ENCODE data around the gene CAMKV.

The CAMKV gene

DNA sequence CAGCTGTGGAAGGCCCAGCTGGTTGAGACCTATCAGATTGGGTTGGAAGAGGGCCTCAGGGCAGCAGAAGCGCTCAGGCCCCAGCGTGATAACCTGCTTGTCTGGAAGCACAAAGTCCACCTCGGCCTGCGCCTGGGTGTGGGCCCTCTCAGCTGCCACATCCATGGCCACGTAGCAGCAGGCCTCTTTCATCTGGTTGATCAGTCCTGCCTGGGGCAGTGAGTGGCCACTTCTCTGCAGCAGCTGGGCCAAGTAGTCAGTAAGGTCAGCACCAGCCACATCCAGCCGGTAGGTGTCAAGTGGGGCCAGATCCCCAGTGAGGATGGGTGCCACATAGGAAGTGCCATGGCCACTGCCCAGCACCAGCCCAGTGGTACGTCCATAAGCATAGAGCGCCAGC is 3.9 kb upstream of the CAMKV start:
- TF ChIP-seq YY1 (IDR thresholded peaks at IDR 0.05; ENCODE audit: low read depth): no peak
- no peak for TF ChIP-seq EP300 (IDR thresholded peaks at IDR 0.05; ENCODE audit: borderline replicate concordance)

- no peak for TF ChIP-seq FOXM1 (IDR thresholded peaks at IDR 0.05; ENCODE audit: borderline replicate concordance, low read depth)
- no peak for TF ChIP-seq ZBTB7A (IDR thresholded peaks at IDR 0.05; ENCODE audit: low read depth)
- TF ChIP-seq TEAD4 (IDR thresholded peaks at IDR 0.05): no peak
- no peak for TF ChIP-seq CREB1 (IDR thresholded peaks at IDR 0.05; ENCODE audit: low read depth)
- TF ChIP-seq CEBPB (IDR thresholded peaks at IDR 0.05): no peak
Observed at GRCh38 chr3:49872801-49873281, 3.1 kb upstream of the CAMKV start.

- TF ChIP-seq CREB1 (IDR thresholded peaks at IDR 0.05; ENCODE audit: low read depth) (no peak), FOXM1 (IDR thresholded peaks at IDR 0.05; ENCODE audit: borderline replicate concordance, low read depth) (no peak), EP300 (IDR thresholded peaks at IDR 0.05; ENCODE audit: borderline replicate concordance) (no peak), MAX (IDR thresholded peaks at IDR 0.05) (peak; percentile 73), CEBPB (IDR thresholded peaks at IDR 0.05) (no peak), NFIC (IDR thresholded peaks at IDR 0.05) (no peak)
- TF ChIP-seq, protein P1, sequence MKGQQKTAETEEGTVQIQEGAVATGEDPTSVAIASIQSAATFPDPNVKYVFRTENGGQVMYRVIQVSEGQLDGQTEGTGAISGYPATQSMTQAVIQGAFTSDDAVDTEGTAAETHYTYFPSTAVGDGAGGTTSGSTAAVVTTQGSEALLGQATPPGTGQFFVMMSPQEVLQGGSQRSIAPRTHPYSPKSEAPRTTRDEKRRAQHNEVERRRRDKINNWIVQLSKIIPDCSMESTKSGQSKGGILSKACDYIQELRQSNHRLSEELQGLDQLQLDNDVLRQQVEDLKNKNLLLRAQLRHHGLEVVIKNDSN (IDR thresholded peaks at IDR 0.05): peak; percentile 34; the same call in 1 of the 2 replicates
Observed at GRCh38 chr3:49871531-49872153, 1.9 kb upstream of the CAMKV start.

DNA sequence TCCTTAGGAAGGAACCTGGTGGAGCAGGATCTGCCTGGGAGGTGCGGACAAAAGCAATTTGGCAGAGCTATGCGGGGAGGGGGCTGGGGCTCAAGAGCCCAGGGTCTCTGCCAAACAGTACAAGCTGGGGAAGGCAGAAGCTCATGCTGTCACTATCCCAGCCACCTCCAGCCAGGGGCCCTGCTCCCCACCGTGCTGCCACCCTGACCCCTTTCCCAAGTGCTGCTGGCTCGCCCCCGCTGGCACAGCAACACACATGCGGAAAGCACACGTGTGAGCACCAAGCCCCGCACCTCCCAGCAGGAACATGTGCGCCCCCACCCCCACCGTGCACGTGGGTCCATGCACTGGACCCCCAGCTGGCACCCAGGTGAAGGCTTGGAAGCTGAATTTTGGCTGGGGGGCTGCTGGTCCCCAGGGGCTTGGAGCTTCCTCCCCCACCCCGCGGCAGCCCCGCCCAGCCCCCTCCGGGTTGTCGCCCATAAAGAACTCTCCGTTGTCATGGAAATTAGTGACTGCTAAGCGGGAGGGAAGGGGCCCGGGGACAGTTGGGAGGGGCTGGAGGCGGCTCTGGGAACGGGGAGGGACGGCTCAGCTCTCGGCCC is 742 bp downstream of the CAMKV start:
- TF ChIP-seq EP300 (IDR thresholded peaks at IDR 0.05; ENCODE audit: borderline replicate concordance) (no peak), TAF1 (IDR thresholded peaks at IDR 0.05; ENCODE audit: low read depth) (no peak), TEAD4 (IDR thresholded peaks at IDR 0.05) (no peak), YY1 (IDR thresholded peaks at IDR 0.05; ENCODE audit: low read depth) (no peak), CREB1 (IDR thresholded peaks at IDR 0.05; ENCODE audit: low read depth) (no peak), ZBTB7A (IDR thresholded peaks at IDR 0.05; ENCODE audit: low read depth) (no peak), CEBPB (IDR thresholded peaks at IDR 0.05) (no peak), REST (IDR thresholded peaks at IDR 0.05; ENCODE audit: low read depth) (no peak), FOXM1 (IDR thresholded peaks at IDR 0.05; ENCODE audit: borderline replicate concordance, low read depth) (no peak), RAD21 (IDR thresholded peaks at IDR 0.05; ENCODE audit: low read depth) (no peak), EGR1 (IDR thresholded peaks at IDR 0.05) (no peak), MAX (IDR thresholded peaks at IDR 0.05) (no peak), TCF12 (IDR thresholded peaks at IDR 0.05; ENCODE audit: low read depth) (no peak)
- TF ChIP-seq, protein P1 (IDR thresholded peaks at IDR 0.05): no peak

GRCh38 chr3:49867871-49868321 is 1.8 kb downstream of the CAMKV start:
- TF ChIP-seq EP300 (IDR thresholded peaks at IDR 0.05; ENCODE audit: borderline replicate concordance) (no peak), NFIC (IDR thresholded peaks at IDR 0.05) (no peak), RAD21 (IDR thresholded peaks at IDR 0.05; ENCODE audit: low read depth) (no peak), YY1 (IDR thresholded peaks at IDR 0.05; ENCODE audit: low read depth) (0 out of 2 replicates have a peak, but pooled peaks have one; percentile 31), TEAD4 (IDR thresholded peaks at IDR 0.05) (no peak), CREB1 (IDR thresholded peaks at IDR 0.05; ENCODE audit: low read depth) (no peak), TAF1 (IDR thresholded peaks at IDR 0.05; ENCODE audit: low read depth) (no peak), REST (IDR thresholded peaks at IDR 0.05; ENCODE audit: low read depth) (peak; percentile 98)
- TF ChIP-seq, protein P1 (IDR thresholded peaks at IDR 0.05): no peak
